Measurements from ENCODE around the gene CGNL1.

Gene CGNL1

GRCh38 chr15:57532731-57533447 lies 156.6 kb downstream of the CGNL1 start:
- TF ChIP-seq ZBTB7A (IDR thresholded peaks at IDR 0.05; ENCODE audit: low read depth) (no peak), NFIC (IDR thresholded peaks at IDR 0.05) (no peak), TAF1 (IDR thresholded peaks at IDR 0.05; ENCODE audit: low read depth) (no peak), FOXM1 (IDR thresholded peaks at IDR 0.05; ENCODE audit: borderline replicate concordance, low read depth) (no peak), EP300 (IDR thresholded peaks at IDR 0.05; ENCODE audit: borderline replicate concordance) (no peak), TCF12 (IDR thresholded peaks at IDR 0.05; ENCODE audit: low read depth) (no peak), YY1 (IDR thresholded peaks at IDR 0.05; ENCODE audit: low read depth) (no peak), MAX (IDR thresholded peaks at IDR 0.05) (no peak), TEAD4 (IDR thresholded peaks at IDR 0.05) (no peak)
- TF ChIP-seq, protein P1, sequence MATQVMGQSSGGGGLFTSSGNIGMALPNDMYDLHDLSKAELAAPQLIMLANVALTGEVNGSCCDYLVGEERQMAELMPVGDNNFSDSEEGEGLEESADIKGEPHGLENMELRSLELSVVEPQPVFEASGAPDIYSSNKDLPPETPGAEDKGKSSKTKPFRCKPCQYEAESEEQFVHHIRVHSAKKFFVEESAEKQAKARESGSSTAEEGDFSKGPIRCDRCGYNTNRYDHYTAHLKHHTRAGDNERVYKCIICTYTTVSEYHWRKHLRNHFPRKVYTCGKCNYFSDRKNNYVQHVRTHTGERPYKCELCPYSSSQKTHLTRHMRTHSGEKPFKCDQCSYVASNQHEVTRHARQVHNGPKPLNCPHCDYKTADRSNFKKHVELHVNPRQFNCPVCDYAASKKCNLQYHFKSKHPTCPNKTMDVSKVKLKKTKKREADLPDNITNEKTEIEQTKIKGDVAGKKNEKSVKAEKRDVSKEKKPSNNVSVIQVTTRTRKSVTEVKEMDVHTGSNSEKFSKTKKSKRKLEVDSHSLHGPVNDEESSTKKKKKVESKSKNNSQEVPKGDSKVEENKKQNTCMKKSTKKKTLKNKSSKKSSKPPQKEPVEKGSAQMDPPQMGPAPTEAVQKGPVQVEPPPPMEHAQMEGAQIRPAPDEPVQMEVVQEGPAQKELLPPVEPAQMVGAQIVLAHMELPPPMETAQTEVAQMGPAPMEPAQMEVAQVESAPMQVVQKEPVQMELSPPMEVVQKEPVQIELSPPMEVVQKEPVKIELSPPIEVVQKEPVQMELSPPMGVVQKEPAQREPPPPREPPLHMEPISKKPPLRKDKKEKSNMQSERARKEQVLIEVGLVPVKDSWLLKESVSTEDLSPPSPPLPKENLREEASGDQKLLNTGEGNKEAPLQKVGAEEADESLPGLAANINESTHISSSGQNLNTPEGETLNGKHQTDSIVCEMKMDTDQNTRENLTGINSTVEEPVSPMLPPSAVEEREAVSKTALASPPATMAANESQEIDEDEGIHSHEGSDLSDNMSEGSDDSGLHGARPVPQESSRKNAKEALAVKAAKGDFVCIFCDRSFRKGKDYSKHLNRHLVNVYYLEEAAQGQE (IDR thresholded peaks at IDR 0.05; ENCODE audit: low read depth): no peak

- TF ChIP-seq RAD21 (IDR thresholded peaks at IDR 0.05; ENCODE audit: low read depth): no peak
- TF ChIP-seq CREB1 (IDR thresholded peaks at IDR 0.05; ENCODE audit: low read depth): no peak
- no peak for TF ChIP-seq TAF1 (IDR thresholded peaks at IDR 0.05; ENCODE audit: low read depth)
- no peak for TF ChIP-seq EP300 (IDR thresholded peaks at IDR 0.05; ENCODE audit: borderline replicate concordance)
- TF ChIP-seq FOXM1 (IDR thresholded peaks at IDR 0.05; ENCODE audit: borderline replicate concordance, low read depth): no peak
These were observed 157.1 kb downstream of the CGNL1 start for GRCh38 chr15:57533448-57533799.

- TF ChIP-seq CREB1 (IDR thresholded peaks at IDR 0.05; ENCODE audit: low read depth) (no peak), EGR1 (IDR thresholded peaks at IDR 0.05) (no peak), TAF1 (IDR thresholded peaks at IDR 0.05; ENCODE audit: low read depth) (no peak), FOXM1 (IDR thresholded peaks at IDR 0.05; ENCODE audit: borderline replicate concordance, low read depth) (no peak), ZBTB7A (IDR thresholded peaks at IDR 0.05; ENCODE audit: low read depth) (no peak)
- TF ChIP-seq, protein P1 (IDR thresholded peaks at IDR 0.05; ENCODE audit: low read depth): no peak
These were observed 158.0 kb downstream of the CGNL1 start for GRCh38 chr15:57534281-57534680.

DNA sequence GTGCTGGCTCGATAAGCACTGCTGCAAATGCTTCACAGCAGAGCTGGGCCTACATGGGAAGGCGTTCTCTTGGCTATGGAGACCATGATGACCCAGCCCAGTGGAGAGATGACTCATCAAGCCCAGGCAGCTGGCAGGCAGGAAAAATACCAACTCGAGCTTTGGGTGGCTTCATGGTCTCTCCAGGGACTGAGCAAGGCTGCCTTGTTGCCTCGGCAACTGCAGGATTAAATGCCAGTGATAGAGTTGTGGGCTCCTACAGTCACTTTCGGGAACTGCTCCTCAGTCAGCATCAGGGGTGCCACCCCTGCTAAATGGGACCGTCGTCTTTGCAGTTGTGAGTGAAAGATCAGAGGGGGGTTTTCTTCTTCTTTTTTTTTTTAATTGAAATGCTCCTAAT lies 160.8 kb downstream of the CGNL1 start:
- TF ChIP-seq, protein P1 (IDR thresholded peaks at IDR 0.05; ENCODE audit: low read depth): no peak
- peak; percentile 37; the same call in 1 of the 2 replicates for TF ChIP-seq YY1 (IDR thresholded peaks at IDR 0.05; ENCODE audit: low read depth)
- TF ChIP-seq USF1 (IDR thresholded peaks at IDR 0.05): no peak
- TF ChIP-seq CEBPB (IDR thresholded peaks at IDR 0.05): no peak
- TF ChIP-seq RAD21 (IDR thresholded peaks at IDR 0.05; ENCODE audit: low read depth): no peak
- TF ChIP-seq NFIC (IDR thresholded peaks at IDR 0.05): no peak
- TF ChIP-seq EGR1 (IDR thresholded peaks at IDR 0.05): no peak
- no peak for TF ChIP-seq EP300 (IDR thresholded peaks at IDR 0.05; ENCODE audit: borderline replicate concordance)
- no peak for TF ChIP-seq CREB1 (IDR thresholded peaks at IDR 0.05; ENCODE audit: low read depth)

GRCh38 chr15:57537488-57538264 lies 161.4 kb downstream of the CGNL1 start:
- no peak for TF ChIP-seq FOXM1 (IDR thresholded peaks at IDR 0.05; ENCODE audit: borderline replicate concordance, low read depth)
- no peak for TF ChIP-seq RAD21 (IDR thresholded peaks at IDR 0.05; ENCODE audit: low read depth)
- TF ChIP-seq TAF1 (IDR thresholded peaks at IDR 0.05; ENCODE audit: low read depth): no peak
- no peak for TF ChIP-seq TCF12 (IDR thresholded peaks at IDR 0.05; ENCODE audit: low read depth)
- no peak for TF ChIP-seq EGR1 (IDR thresholded peaks at IDR 0.05)
- TF ChIP-seq TEAD4 (IDR thresholded peaks at IDR 0.05): no peak
